HepG2 (cell line): Measurements from ENCODE around the gene HAP1. TPM values are rescaled to one million over a fixed set of nuclear protein-coding genes. Genes with fewer than 3 reads are reported as not detected.

Experiments used
- BORCS8-MEF2B ChIP-seq: sonication (generic); formaldehyde crosslinking; IDR thresholded peaks from 2 replicates; pipeline ENCODE4 v1.8.0; 2022; ENCODE audit warnings: mild to moderate bottlenecking, missing genetic modification reagents
- BRD4 ChIP-seq: sonication (generic); formaldehyde crosslinking; IDR thresholded peaks from 2 replicates; pipeline ENCODE4 v1.4.0; 2020; ENCODE audit warnings: missing genetic modification reagents
- FOXP1 ChIP-seq, 2 experiments: fragments of 450-650 bp in 1 of 2; IDR thresholded peaks; 2 replicates each; pipeline ENCODE4 v1.6.1; 2017 to 2018; ENCODE audit warnings: antibody characterized with exemption in 1 of 2
- GABPA ChIP-seq, 2 experiments: IDR thresholded peaks; 2 replicates each; pipeline ENCODE4 v1.6.1; 2011 to 2016; ENCODE audit warnings: low read depth in 2 of 2, low read length in 1 of 2, missing biosample characterization in 1 of 2, missing genetic modification characterization in 1 of 2
- GATA4 ChIP-seq: sonication (generic); IDR thresholded peaks from 2 replicates; pipeline ENCODE4 v1.6.1; 2016; ENCODE audit warnings: antibody characterized with exemption, low read depth, borderline replicate concordance
- ISL2 ChIP-seq: sonication (generic); formaldehyde crosslinking; IDR thresholded peaks from 2 replicates; pipeline ENCODE4 v1.5.0; 2020; ENCODE audit warnings: missing genetic modification reagents
- KDM5B ChIP-seq: sonication (generic); formaldehyde crosslinking; IDR thresholded peaks from 2 replicates; pipeline ENCODE4 v1.4.0; 2020; ENCODE audit warnings: missing genetic modification reagents, mild to moderate bottlenecking, borderline replicate concordance
- KMT2A ChIP-seq: sonication (generic); formaldehyde crosslinking; IDR thresholded peaks from 2 replicates; pipeline ENCODE4 v1.4.0; 2020; ENCODE audit warnings: missing genetic modification reagents
- MTF2 ChIP-seq: sonication (generic); formaldehyde crosslinking; IDR thresholded peaks from 2 replicates; pipeline ENCODE4 v1.5.0; 2020; ENCODE audit warnings: missing genetic modification reagents, borderline replicate concordance
- NFYC ChIP-seq: IDR thresholded peaks from 2 replicates; pipeline ENCODE4 v1.6.1; 2016; ENCODE audit warnings: missing genetic modification reagents, missing compliant biosample characterization
- NR1H2 ChIP-seq: sonication (generic); formaldehyde crosslinking; IDR thresholded peaks from 2 replicates; pipeline ENCODE4 v1.8.1; 2022; ENCODE audit warnings: low read depth, missing genetic modification reagents, borderline replicate concordance
- RAD51 ChIP-seq: fragments of 450-650 bp; IDR thresholded peaks from 2 replicates; pipeline ENCODE4 v1.6.1; 2016; ENCODE audit warnings: borderline replicate concordance
- RBFOX2 ChIP-seq: fragments of 200-400 bp; formaldehyde crosslinking; IDR thresholded peaks from 2 replicates; pipeline ENCODE4 v1.6.1; 2017; ENCODE audit warnings: low read depth, mild to moderate bottlenecking, low read length
- ZBTB7A ChIP-seq: sonication (generic); formaldehyde crosslinking; IDR thresholded peaks from 2 replicates; pipeline ENCODE4 v1.8.0; 2022; ENCODE audit warnings: mild to moderate bottlenecking, missing genetic modification reagents
- ZC3H4 ChIP-seq: sonication (generic); formaldehyde crosslinking; IDR thresholded peaks from 2 replicates; pipeline ENCODE4 v1.4.0; 2020; ENCODE audit warnings: missing genetic modification reagents, borderline replicate concordance
- ZNF333 ChIP-seq: sonication (generic); formaldehyde crosslinking; IDR thresholded peaks from 2 replicates; pipeline ENCODE4 v1.4.0; 2020; ENCODE audit warnings: mild to moderate bottlenecking, missing genetic modification reagents, borderline replicate concordance
- ZNF558 ChIP-seq: sonication (generic); formaldehyde crosslinking; IDR thresholded peaks from 2 replicates; pipeline ENCODE4 v1.9.0; 2022; ENCODE audit warnings: mild to moderate bottlenecking, missing genetic modification reagents, borderline replicate concordance
- ZNF615 ChIP-seq: sonication (generic); formaldehyde crosslinking; IDR thresholded peaks from 2 replicates; pipeline ENCODE4 v1.5.0; 2020; ENCODE audit warnings: mild to moderate bottlenecking, missing genetic modification reagents, borderline replicate concordance
- ZSCAN20 ChIP-seq: sonication (generic); formaldehyde crosslinking; IDR thresholded peaks from 2 replicates; pipeline ENCODE4 v1.4.0; 2020; ENCODE audit warnings: missing genetic modification reagents, mild to moderate bottlenecking, borderline replicate concordance
- ZSCAN31 ChIP-seq: sonication (generic); formaldehyde crosslinking; IDR thresholded peaks from 2 replicates; pipeline ENCODE4 v1.5.0; 2020; ENCODE audit warnings: low read depth, mild to moderate bottlenecking, missing genetic modification reagents
- polyA plus RNA-seq, 8 experiments: library from polyadenylated mRNA; depleted of rRNA in 3 of 8; stranded (reverse) in 7 of 8; unstranded in 1 of 8; fragments of >200 nt; fragmentation: Illumina TruSeq in 4 of 8; extraction: Trizol in 4 of 8; gene quantifications; 2 replicates each; pipeline versions ENCODE4 v1.2.1 to v1.2.3, GENCODE V29; 2011 to 2016; ENCODE audit warnings: low read depth in 4 of 8, missing spikeins in 1 of 8, mixed read lengths in 1 of 8; ENCODE audit not compliant: insufficient read depth in 1 of 8
- total RNA-seq, 5 experiments: library from RNA; depleted of rRNA; stranded (reverse); fragments of >200 nt; fragmentation: Illumina TruSeq; extraction: Trizol; gene quantifications; 2 replicates each; pipeline ENCODE4 v1.2.3, GENCODE V29; 2016; ENCODE audit warnings: low read depth in 1 of 5
- TF ChIP-seq, protein P1 (sequence below): sonication (generic); formaldehyde crosslinking; IDR thresholded peaks from 2 replicates; pipeline ENCODE4 v1.5.0; 2020; ENCODE audit warnings: missing genetic modification reagents, mild to moderate bottlenecking, borderline replicate concordance
- TF ChIP-seq, protein P2 (sequence below): IDR thresholded peaks from 2 replicates; pipeline ENCODE4 v1.6.1; 2016; ENCODE audit warnings: missing compliant biosample characterization, missing genetic modification reagents, borderline replicate concordance
- TF ChIP-seq, protein P3 (sequence below): IDR thresholded peaks from 2 replicates; pipeline ENCODE4 v1.6.1; 2016
- TF ChIP-seq, protein P4 (sequence below): sonication (generic); formaldehyde crosslinking; IDR thresholded peaks from 2 replicates; pipeline ENCODE4 v1.5.1; 2020; ENCODE audit warnings: mild to moderate bottlenecking, missing genetic modification reagents, borderline replicate concordance

The HAP1 gene
- total and polyA plus RNA-seq, 2 of the 13 experiments (the other 11 are each of a cell fraction or from before 2014, with no cell fraction given): 0.07 TPM

DNA sequence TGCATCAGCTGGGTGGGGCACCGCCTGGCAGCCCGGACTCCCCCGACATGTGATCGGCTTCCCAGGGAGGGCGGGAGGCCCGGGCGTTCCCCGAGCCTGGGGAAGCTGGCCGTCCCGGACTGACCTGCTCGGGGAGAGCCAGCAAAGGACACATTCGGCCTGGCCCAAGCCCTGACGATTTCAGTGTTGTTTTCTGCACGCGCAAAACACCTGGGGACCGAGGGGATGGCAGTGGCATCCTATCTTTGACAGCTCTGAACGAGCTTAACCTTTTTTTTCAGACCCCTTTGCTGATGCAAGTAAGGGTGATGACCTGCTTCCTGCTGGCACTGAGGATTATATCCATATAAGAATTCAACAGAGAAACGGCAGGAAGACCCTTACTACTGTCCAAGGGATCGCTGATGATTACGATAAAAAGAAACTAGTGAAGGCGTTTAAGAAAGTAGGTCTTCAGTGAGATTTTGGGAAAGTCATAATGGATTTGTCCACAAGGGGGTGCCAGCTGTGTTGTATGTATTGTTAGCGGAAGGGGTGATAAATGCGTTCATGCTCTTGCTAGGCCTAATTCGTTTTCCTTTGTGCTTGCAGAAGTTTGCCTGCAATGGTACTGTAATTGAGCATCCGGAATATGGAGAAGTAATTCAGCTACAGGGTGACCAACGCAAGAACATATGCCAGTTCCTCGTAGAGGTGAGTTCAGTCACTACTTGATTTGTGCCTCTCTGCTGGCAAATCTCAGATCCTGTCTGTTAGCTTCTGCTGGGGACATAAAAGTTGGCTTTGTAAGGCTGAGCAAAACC is 44.7 kb downstream of the HAP1 start (continued):
- TF ChIP-seq, protein P1, sequence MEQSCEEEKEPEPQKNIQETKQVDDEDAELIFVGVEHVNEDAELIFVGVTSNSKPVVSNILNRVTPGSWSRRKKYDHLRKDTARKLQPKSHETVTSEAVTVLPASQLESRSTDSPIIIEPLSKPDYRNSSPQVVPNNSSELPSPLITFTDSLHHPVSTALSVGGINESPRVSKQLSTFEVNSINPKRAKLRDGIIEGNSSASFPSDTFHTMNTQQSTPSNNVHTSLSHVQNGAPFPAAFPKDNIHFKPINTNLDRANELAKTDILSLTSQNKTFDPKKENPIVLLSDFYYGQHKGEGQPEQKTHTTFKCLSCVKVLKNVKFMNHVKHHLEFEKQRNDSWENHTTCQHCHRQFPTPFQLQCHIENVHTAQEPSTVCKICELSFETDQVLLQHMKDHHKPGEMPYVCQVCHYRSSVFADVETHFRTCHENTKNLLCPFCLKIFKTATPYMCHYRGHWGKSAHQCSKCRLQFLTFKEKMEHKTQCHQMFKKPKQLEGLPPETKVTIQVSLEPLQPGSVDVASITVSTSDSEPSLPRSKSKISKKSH (CRISPR knock-in tag): no peak; the same call in 1 of the 2 replicates
- TF ChIP-seq ZSCAN31 (CRISPR knock-in tag) (no peak), GABPA (IDR thresholded peaks at IDR 0.05; ENCODE audit: low read depth, low read length) (no peak), GABPA (CRISPR knock-in tag; IDR thresholded peaks at IDR 0.05; ENCODE audit: low read depth) (peak; percentile 7; the same call in 1 of the 2 replicates), ZBTB7A (CRISPR knock-in tag) (no peak), NFYC (CRISPR knock-in tag) (no peak), ZNF615 (no peak), ZNF333 (CRISPR knock-in tag) (no peak), KMT2A (no peak), ISL2 (CRISPR knock-in tag) (peak; percentile 40; the same call in 1 of the 2 replicates), ZNF558 (CRISPR knock-in tag) (no peak), ZC3H4 (CRISPR knock-in tag) (no peak; the same call in 1 of the 2 replicates), RBFOX2 (0 out of 2 replicates have a peak, but pooled peaks have one; percentile 19), FOXP1 (IDR thresholded peaks at IDR 0.05) (no peak), FOXP1 (CRISPR knock-in tag; IDR thresholded peaks at IDR 0.05) (no peak), NR1H2 (no peak), RAD51 (no peak), BRD4 (CRISPR knock-in tag) (no peak), GATA4 (no peak), MTF2 (CRISPR knock-in tag) (no peak), BORCS8-MEF2B (CRISPR knock-in tag) (no peak), ZSCAN20 (CRISPR knock-in tag) (no peak; the same call in 1 of the 2 replicates), KDM5B (no peak; the same call in 1 of the 2 replicates)
- TF ChIP-seq, protein P2, sequence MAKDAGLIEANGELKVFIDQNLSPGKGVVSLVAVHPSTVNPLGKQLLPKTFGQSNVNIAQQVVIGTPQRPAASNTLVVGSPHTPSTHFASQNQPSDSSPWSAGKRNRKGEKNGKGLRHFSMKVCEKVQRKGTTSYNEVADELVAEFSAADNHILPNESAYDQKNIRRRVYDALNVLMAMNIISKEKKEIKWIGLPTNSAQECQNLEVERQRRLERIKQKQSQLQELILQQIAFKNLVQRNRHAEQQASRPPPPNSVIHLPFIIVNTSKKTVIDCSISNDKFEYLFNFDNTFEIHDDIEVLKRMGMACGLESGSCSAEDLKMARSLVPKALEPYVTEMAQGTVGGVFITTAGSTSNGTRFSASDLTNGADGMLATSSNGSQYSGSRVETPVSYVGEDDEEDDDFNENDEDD (CRISPR knock-in tag): 0 out of 2 replicates have a peak, but pooled peaks have one; percentile 21
- TF ChIP-seq, protein P3, sequence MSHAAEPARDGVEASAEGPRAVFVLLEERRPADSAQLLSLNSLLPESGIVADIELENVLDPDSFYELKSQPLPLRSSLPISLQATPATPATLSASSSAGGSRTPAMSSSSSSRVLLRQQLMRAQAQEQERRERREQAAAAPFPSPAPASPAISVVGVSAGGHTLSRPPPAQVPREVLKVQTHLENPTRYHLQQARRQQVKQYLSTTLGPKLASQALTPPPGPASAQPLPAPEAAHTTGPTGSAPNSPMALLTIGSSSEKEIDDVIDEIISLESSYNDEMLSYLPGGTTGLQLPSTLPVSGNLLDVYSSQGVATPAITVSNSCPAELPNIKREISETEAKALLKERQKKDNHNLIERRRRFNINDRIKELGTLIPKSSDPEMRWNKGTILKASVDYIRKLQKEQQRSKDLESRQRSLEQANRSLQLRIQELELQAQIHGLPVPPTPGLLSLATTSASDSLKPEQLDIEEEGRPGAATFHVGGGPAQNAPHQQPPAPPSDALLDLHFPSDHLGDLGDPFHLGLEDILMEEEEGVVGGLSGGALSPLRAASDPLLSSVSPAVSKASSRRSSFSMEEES (CRISPR knock-in tag): peak; percentile 93; the same call in 1 of the 2 replicates
- TF ChIP-seq, protein P4, sequence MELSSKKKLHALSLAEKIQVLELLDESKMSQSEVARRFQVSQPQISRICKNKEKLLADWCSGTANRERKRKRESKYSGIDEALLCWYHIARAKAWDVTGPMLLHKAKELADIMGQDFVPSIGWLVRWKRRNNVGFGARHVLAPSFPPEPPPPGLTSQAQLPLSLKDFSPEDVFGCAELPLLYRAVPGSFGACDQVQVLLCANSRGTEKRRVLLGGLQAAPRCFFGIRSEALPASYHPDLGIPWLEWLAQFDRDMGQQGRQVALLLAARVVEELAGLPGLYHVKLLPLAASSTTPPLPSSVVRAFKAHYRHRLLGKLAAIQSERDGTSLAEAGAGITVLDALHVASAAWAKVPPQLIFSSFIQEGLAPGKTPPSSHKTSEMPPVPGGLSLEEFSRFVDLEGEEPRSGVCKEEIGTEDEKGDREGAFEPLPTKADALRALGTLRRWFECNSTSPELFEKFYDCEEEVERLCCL (CRISPR knock-in tag): no peak
